Caco-2 (cell line): ENCODE results near the gene PRSS23. TPM values are rescaled to one million over a fixed set of nuclear protein-coding genes. Genes with fewer than 3 reads are reported as not detected.
"Not testable (repeated sequence)": the region's sequence is repeated elsewhere in the genome, so short reads cannot be mapped to it uniquely, and the experiment has no call there.

Source experiments
- BruUV-seq: library from RNA; stranded (reverse); fragments of 400-500 nt; replicated peaks from 2 replicates; lab custom pipeline; 2021; lab: Mats Ljungman, UMichigan
- CTCF ChIA-PET: fragments of 300-600 bp; sonication (Branson Sonifier 250); formaldehyde crosslinking; loops from one replicate; lab custom pipeline; 2022; ENCODE audit warnings: antibody characterized with exemption; lab: Charles Lee
- POLR2A ChIA-PET: fragments of 300-600 bp; sonication (Branson Sonifier 250); formaldehyde crosslinking; loops from one replicate; lab custom pipeline; 2022; ENCODE audit warnings: antibody characterized with exemption; lab: Charles Lee
- DNase-seq, 2 experiments: peaks; one replicate each; pipeline versions ENCODE4 v3.0.0 to v3.0.0-alpha.2; 2020 to 2022
- H3K27me3 ChIP-seq: replicated peaks from 2 replicates; pipeline ENCODE4 v1.6.0; 2011; ENCODE audit warnings: low read length; ENCODE audit not compliant: control insufficient read depth, insufficient read depth
- H3K36me3 ChIP-seq: 2 replicates; pipeline ENCODE4 v1.5.1; 2011; ENCODE audit warnings: low read length; ENCODE audit not compliant: control insufficient read depth, insufficient read depth
- H3K4me1 ChIP-seq: fragments of 250-450 bp; sonication (Bioruptor Pico); 2 replicates; pipeline ENCODE4 v1.5.1; 2020; ENCODE audit warnings: mild to moderate bottlenecking
- H3K4me3 ChIP-seq: 2 replicates; pipeline ENCODE4 v1.5.1; 2011; ENCODE audit warnings: low read depth, mild to moderate bottlenecking, control low read depth, low read length
- H3K9me3 ChIP-seq: fragments of 250-450 bp; sonication (Bioruptor Pico); 2 replicates; pipeline ENCODE4 v1.5.1; 2020; ENCODE audit warnings: mild to moderate bottlenecking, moderate library complexity
- H3K27ac Mint-ChIP-seq: one replicate; pipeline ENCODE4 v1.8.0; 2022; ENCODE audit warnings: mixed read lengths; ENCODE audit not compliant: unreplicated experiment
- H3K27me3 Mint-ChIP-seq: one replicate; pipeline ENCODE4 v1.8.0; 2022; ENCODE audit warnings: mixed read lengths; ENCODE audit not compliant: insufficient read depth, unreplicated experiment
- H3K36me3 Mint-ChIP-seq: one replicate; pipeline ENCODE4 v1.8.0; 2022; ENCODE audit warnings: mild to moderate bottlenecking, mixed read lengths; ENCODE audit not compliant: insufficient read depth, unreplicated experiment
- H3K4me1 Mint-ChIP-seq: one replicate; pipeline ENCODE4 v1.8.0; 2022; ENCODE audit warnings: low read depth, mixed read lengths; ENCODE audit not compliant: unreplicated experiment
- H3K4me3 Mint-ChIP-seq: one replicate; pipeline ENCODE4 v1.8.0; 2022; ENCODE audit warnings: mild to moderate bottlenecking, moderate library complexity, mixed read lengths; ENCODE audit not compliant: unreplicated experiment
- H3K9me3 Mint-ChIP-seq: one replicate; pipeline ENCODE4 v1.8.0; 2022; ENCODE audit warnings: mixed read lengths; ENCODE audit not compliant: unreplicated experiment
- CTCF ChIP-seq, 2 experiments: fragments of 200-600 bp in 1 of 2; IDR thresholded peaks; 1 replicate in 1 of 2; 2 replicates in 1 of 2; pipeline versions ENCODE4 v1.5.1 to v1.8.0; 2011 to 2022; ENCODE audit warnings: antibody characterized with exemption in 1 of 2, control low read depth in 1 of 2, inconsistent platforms in 1 of 2, low read depth in 1 of 2, low read length in 1 of 2, mild to moderate bottlenecking in 1 of 2, moderate library complexity in 1 of 2; ENCODE audit not compliant: insufficient read depth in 1 of 2, severe bottlenecking in 1 of 2, unreplicated experiment in 1 of 2
- intact Hi-C: fragments of 100-400 bp; cut with micrococcal nuclease; formaldehyde crosslinking; loops from one replicate; pipeline ENCODE4 v1.10.0; 2022; ENCODE audit not compliant: unreplicated experiment
- total RNA-seq: library from RNA; stranded (reverse); gene quantifications from 2 replicates; pipeline ENCODE4 v1.2.3, GENCODE V29; 2022

The PRSS23 gene
- total RNA-seq, 1 experiment from 2014 or later = 400 TPM

- H3K9me3 Mint-ChIP-seq = no peaks in the 10 kb centered on the region
- no peaks in the 10 kb centered on the region for H3K27me3 ChIP-seq
- peak overlapping the region; percentile 62 for H3K27ac Mint-ChIP-seq
- peaks cover 53% of the 10 kb centered on the region for H3K4me1 ChIP-seq
- H3K4me1 Mint-ChIP-seq = peaks cover 46% of the 10 kb centered on the region
- no peaks in the 10 kb centered on the region for H3K9me3 ChIP-seq
- CTCF ChIA-PET = no interaction called here
- no peak overlapping the region for H3K4me3 Mint-ChIP-seq
- intact Hi-C loops = no loop called here
- no peak overlapping the region for H3K4me3 ChIP-seq
- POLR2A ChIA-PET = no interaction called here
- no peaks in the 10 kb centered on the region for H3K27me3 Mint-ChIP-seq
- DNase-seq = no peak
- TF ChIP-seq CTCF (IDR thresholded peaks at IDR 0.05; ENCODE audit: insufficient read depth in 1 of 2, low read depth in 1 of 2, low read length in 1 of 2, severe bottlenecking in 1 of 2, unreplicated experiment in 1 of 2) = no peak
- no peaks in the 10 kb centered on the region for H3K36me3 Mint-ChIP-seq
- BruUV-seq = no TSS peak
- no peaks in the 10 kb centered on the region for H3K36me3 ChIP-seq
Measured at GRCh38 chr11:86765203-86765602, 35.1 kb upstream of the PRSS23 start.

GRCh38 chr11:86765878-86766277 is 34.5 kb upstream of the PRSS23 start:
- intact Hi-C loops = loop anchor here (2.0 kb wide), 1 partner anchor 25 kb away; no protein-coding TSS in a partner anchor
- TF ChIP-seq CTCF (IDR thresholded peaks at IDR 0.05; ENCODE audit: insufficient read depth in 1 of 2, low read depth in 1 of 2, low read length in 1 of 2, severe bottlenecking in 1 of 2, unreplicated experiment in 1 of 2) = no peak
- H3K27ac Mint-ChIP-seq = no peak overlapping the region
- POLR2A ChIA-PET = interaction anchor here (0.6 kb wide), 1 partner anchor 11 kb away, joined by 3 read pairs; no protein-coding TSS in a partner anchor
- H3K9me3 ChIP-seq = no peaks in the 10 kb centered on the region
- no peaks in the 10 kb centered on the region for H3K9me3 Mint-ChIP-seq
- H3K4me1 Mint-ChIP-seq = peaks cover 46% of the 10 kb centered on the region
- no TSS peak for BruUV-seq
- DNase-seq = no peak
- peaks cover 53% of the 10 kb centered on the region for H3K4me1 ChIP-seq
- H3K36me3 ChIP-seq = no peaks in the 10 kb centered on the region
- no peaks in the 10 kb centered on the region for H3K27me3 ChIP-seq
- no peak overlapping the region for H3K4me3 Mint-ChIP-seq
- CTCF ChIA-PET = no interaction called here
- no peak overlapping the region for H3K4me3 ChIP-seq
- no peaks in the 10 kb centered on the region for H3K27me3 Mint-ChIP-seq
- no peaks in the 10 kb centered on the region for H3K36me3 Mint-ChIP-seq

- no TSS peak for BruUV-seq
- Mint-ChIP-seq H3K36me3 (no peaks in the 10 kb centered on the region), H3K27ac (peak overlapping the region; percentile 48), H3K9me3 (peaks cover 10% of the 10 kb centered on the region), H3K4me3 (peak overlapping the region; percentile 1), H3K27me3 (no peaks in the 10 kb centered on the region), H3K4me1 (peaks cover 44% of the 10 kb centered on the region)
- Histone ChIP-seq H3K36me3 (no peaks in the 10 kb centered on the region), H3K4me1 (peaks cover 47% of the 10 kb centered on the region), H3K27me3 (no peaks in the 10 kb centered on the region), H3K4me3 (no peak overlapping the region), H3K9me3 (no peaks in the 10 kb centered on the region)
- DNase-seq = peak; percentile 55 to 62
- no peak for TF ChIP-seq CTCF (IDR thresholded peaks at IDR 0.05; ENCODE audit: insufficient read depth in 1 of 2, low read depth in 1 of 2, low read length in 1 of 2, severe bottlenecking in 1 of 2, unreplicated experiment in 1 of 2)
- ChIA-PET CTCF (interaction anchor here (0.7 to 1.8 kb wide), 3 partner anchors 12 to 43 kb away, joined by 3 read pairs; partner anchors contain the start of gene PRSS23), POLR2A (no interaction called here)
- intact Hi-C loops = loop anchor here (1.0 kb wide), 1 partner anchor 31 kb away; the partner anchor contains the start of gene PRSS23
Measured at GRCh38 chr11:86769219-86769618, 31.1 kb upstream of the PRSS23 start.

- H3K4me3 Mint-ChIP-seq, intact Hi-C loops, POLR2A ChIA-PET, H3K4me3 ChIP-seq, BruUV-seq, H3K36me3 Mint-ChIP-seq, H3K27me3 Mint-ChIP-seq, H3K27me3 ChIP-seq, H3K9me3 Mint-ChIP-seq, H3K9me3 ChIP-seq, CTCF ChIA-PET, H3K36me3 ChIP-seq, H3K27ac Mint-ChIP-seq, DNase-seq: not testable (repeated sequence)
- peaks cover 31% of the 10 kb centered on the region for H3K4me1 Mint-ChIP-seq
- H3K4me1 ChIP-seq = peaks cover 38% of the 10 kb centered on the region
Measured at GRCh38 chr11:86770473-86771027, 29.8 kb upstream of the PRSS23 start.
